ENCODE results near the gene ABHD18. TPM values are rescaled to one million over a fixed set of nuclear protein-coding genes. Genes with fewer than 3 reads are reported as not detected.
"Not testable (repeated sequence)": the region's sequence is repeated elsewhere in the genome, so short reads cannot be mapped to it uniquely, and the experiment has no call there.

The ABHD18 gene
- total RNA-seq, 4 donors from 2014 or later: 20.5 to 25.6 (median 23.1) TPM

GRCh38 chr4:128060121-128060698 is 95.0 kb downstream of the ABHD18 start:
- no peak for TF ChIP-seq POLR2A (IDR thresholded peaks at IDR 0.05)
- TF ChIP-seq CTCF (IDR thresholded peaks at IDR 0.05): no peak
- peak overlapping the region; percentile 56 to 91 (median 81) for H3K4me3 ChIP-seq

DNA sequence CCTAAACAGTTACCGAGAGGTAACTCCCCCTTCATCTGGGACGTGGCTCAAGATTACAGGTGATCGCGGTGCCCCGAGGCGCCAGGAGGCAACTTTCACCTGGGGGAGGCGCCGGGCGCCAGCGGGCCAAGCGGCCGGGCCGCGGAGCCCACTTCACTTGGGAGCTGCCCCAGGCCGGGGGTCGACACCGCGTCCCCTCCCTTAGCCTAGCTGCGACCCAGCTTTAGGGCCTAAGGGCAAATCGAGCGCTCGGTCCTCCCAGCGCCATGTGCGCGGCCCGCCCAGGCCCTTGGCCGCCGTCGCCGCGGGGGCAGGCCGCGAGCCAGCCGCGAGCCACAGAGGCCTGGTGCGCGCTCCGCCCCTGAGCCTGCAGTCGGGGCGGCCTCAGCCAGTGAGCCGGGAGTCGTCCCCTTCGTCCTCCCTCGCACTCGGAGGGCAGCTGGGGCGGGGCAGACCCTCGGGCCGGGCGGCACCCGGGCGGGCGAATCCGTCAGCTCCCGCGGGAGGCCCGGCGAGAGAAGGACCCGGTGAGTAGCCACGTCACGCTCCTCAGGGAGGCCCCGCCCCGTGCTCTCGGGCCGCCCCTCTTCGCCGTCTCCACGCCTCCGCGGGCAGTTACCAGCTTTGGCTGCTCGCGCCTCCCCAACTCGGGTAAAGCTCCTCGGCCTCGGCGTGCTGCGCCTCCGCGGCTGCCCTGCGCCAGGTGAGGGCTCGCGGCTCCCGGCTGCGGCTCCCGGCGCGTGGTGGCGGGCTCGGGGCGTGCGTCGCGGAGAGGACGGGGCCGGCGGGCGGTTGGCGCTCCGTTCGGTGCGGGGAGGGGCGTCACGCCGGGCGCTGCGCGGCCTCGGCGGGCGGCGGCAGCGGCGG is 95.7 kb downstream of the ABHD18 start, which contains the start of gene LARP1B:
LARP1B (plus strand) TSS at position 614 of the 867 bp plus-strand sequence. CDS start 13,640 bp downstream, outside the sequence.
- Histone ChIP-seq H3K27me3 (no peaks in the 10 kb centered on the region), H3K27ac (peak within 1 kb of the TSS; percentile 96 to 100 (median 98)), H3K36me3 (no peaks in the 10 kb centered on the region), H3K4me1 (peaks cover 0 to 14% (median 0%) of the 10 kb centered on the region in 4 donors), H3K4me3 (peak within 1 kb of the TSS; percentile 56 to 91 (median 81)), H3K9me3 (no peaks in the 10 kb centered on the region)
- peak; percentile 92 to 98 (median 98) for DNase-seq
- TF ChIP-seq POLR2A (IDR thresholded peaks at IDR 0.05) (peak; percentile 91), CTCF (IDR thresholded peaks at IDR 0.05) (peak in 1 of 6 experiments; percentile 15)

More at GRCh38 chr4:128060121-128060698, 95.0 kb downstream of the ABHD18 start:
- no peaks in the 10 kb centered on the region for H3K27me3 ChIP-seq
- H3K36me3 ChIP-seq: no peaks in the 10 kb centered on the region
- peak overlapping the region; percentile 96 to 100 (median 98) for H3K27ac ChIP-seq
- peaks cover 0 to 14% (median 0%) of the 10 kb centered on the region in 4 donors for H3K4me1 ChIP-seq
- no peak for DNase-seq
- no peaks in the 10 kb centered on the region for H3K9me3 ChIP-seq

DNA sequence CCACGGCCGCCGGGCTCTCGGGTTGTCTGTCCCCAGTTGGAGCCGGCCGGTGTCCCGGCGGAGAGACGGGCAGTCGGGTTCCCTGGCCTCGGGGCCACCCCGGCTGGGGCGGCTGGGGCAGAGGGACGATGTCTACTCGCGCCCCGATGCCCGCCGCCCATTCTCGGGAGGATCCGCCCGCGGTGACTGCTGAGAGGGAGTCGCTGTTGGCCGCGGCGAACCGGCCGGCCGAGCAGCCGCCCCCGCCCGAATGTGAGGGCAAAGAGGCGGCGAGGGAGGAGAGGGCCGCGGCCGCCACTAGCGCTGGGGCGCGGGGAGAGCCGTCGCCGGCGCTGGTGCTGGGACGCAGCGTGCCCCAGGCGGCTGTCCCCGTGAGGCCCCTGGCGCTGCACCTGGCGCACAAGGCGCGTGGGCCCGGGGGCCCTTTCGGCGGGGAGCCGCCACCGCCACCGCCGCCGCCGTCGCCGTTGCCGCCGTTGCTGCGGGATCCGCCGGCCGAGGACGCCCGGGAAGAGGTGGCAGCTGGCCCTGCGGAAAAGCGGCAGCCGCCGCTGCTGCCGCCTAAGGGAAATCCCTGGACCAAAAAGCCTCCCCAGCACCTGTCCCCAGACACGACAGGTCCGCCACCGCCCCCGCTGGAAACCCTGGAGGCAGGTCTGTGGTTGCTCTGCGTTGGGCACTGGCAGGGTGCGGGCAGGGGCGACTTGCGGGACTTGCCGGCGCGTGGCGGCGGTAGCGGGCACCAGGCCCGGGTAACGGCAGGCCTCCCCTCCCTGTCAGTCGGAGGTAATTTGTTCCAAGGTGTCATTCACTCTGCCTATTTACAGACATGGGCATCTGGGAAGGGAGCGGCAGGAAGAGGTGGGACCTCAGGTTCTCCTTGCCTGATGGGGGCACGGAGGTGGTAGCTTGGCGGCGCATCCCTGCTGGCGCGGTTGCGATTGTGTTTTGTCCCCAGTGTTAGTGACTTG is 96.6 kb downstream of the ABHD18 start:
- peak overlapping the region; percentile 96 to 100 (median 98) for H3K27ac ChIP-seq
- no peaks in the 10 kb centered on the region for H3K27me3 ChIP-seq
- H3K4me1 ChIP-seq: peaks cover 0 to 14% (median 0%) of the 10 kb centered on the region in 4 donors
- H3K9me3 ChIP-seq: no peaks in the 10 kb centered on the region
- DNase-seq: peak; percentile 55 to 81 (median 80)
- peak overlapping the region; percentile 56 to 91 (median 81) for H3K4me3 ChIP-seq
- TF ChIP-seq POLR2A (IDR thresholded peaks at IDR 0.05) (peak; percentile 53 to 84), CTCF (IDR thresholded peaks at IDR 0.05) (peak in 1 of 6 experiments; percentile 13)
- H3K36me3 ChIP-seq: no peaks in the 10 kb centered on the region

DNA sequence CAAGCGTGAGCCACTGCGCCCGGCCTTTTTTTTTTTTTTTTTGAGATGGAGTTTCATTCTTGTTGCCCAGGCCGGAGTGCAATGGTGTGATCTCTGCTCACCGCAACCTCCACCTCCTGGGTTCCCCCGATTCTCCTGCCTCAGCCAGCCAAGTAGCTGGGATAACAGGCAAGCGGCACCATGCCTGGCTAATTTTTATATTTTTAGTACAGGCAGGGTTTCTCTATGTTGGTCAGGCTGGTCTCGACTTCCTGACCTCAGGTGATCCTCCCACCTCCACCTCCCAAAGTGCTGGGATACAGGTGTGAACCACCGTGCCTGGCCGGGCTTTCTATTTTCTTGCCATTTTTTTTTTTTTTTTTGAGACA is 101.2 kb downstream of the ABHD18 start:
- H3K9me3 ChIP-seq, H3K27me3 ChIP-seq, H3K27ac ChIP-seq, DNase-seq, H3K4me3 ChIP-seq, H3K36me3 ChIP-seq: not testable (repeated sequence)
- peaks cover 0 to 14% (median 0%) of the 10 kb centered on the region in 4 donors for H3K4me1 ChIP-seq

- Histone ChIP-seq H3K27ac (no peak overlapping the region), H3K9me3 (no peaks in the 10 kb centered on the region), H3K27me3 (no peaks in the 10 kb centered on the region), H3K36me3 (no peaks in the 10 kb centered on the region), H3K4me1 (peaks cover 0 to 8% (median 0%) of the 10 kb centered on the region in 4 donors), H3K4me3 (no peak overlapping the region)
- peak in 1 of 3 donors; percentile 61 for DNase-seq
- TF ChIP-seq CTCF (IDR thresholded peaks at IDR 0.05): peak in 2 of 6 experiments; percentile 20 to 28
- TF ChIP-seq POLR2A (IDR thresholded peaks at IDR 0.05): no peak
Observed at GRCh38 chr4:128068918-128069317, 103.7 kb downstream of the ABHD18 start.

All from Peyer's patch (tissue), 4 donors.